H1 (cell line): ENCODE results near the gene DIPK1C. TPM values are rescaled to one million over a fixed set of nuclear protein-coding genes. Genes with fewer than 3 reads are reported as not detected.

Experiments
- CTCF ChIA-PET: fragments of 300-600 bp; sonication (Branson Sonifier 250); formaldehyde crosslinking; loops from one replicate; lab custom pipeline; 2021; ENCODE audit not compliant: partially characterized antibody; lab: Charles Lee
- POLR2A ChIA-PET: fragments of 300-600 bp; sonication (Branson Sonifier 250); formaldehyde crosslinking; loops from one replicate; lab custom pipeline; 2021; ENCODE audit warnings: inconsistent platforms; ENCODE audit not compliant: partially characterized antibody; lab: Charles Lee
- DNase-seq, 2 experiments: peaks; one replicate each; pipeline versions ENCODE4 v3.0.0 to v3.0.0-alpha.2; 2010 to 2022; ENCODE audit warnings: low spot score in 2 of 2, low read depth in 1 of 2, mixed read lengths in 1 of 2
- FAIRE-seq: peaks from 2 replicates; lab custom pipeline; 2011; peaks lifted over from hg19 to GRCh38; lab: Jason Lieb, UNC
- H2AFZ ChIP-seq: 2 replicates; pipeline ENCODE4 v1.8.1; 2012; ENCODE audit warnings: low read length, inconsistent platforms
- H2AK5ac ChIP-seq: 2 replicates; pipeline ENCODE4 v1.6.1; 2013; ENCODE audit warnings: low read depth, low read length
- H2BK120ac ChIP-seq: replicated peaks from 2 replicates; pipeline ENCODE3; 2013; ENCODE audit warnings: low read depth, low read length, inconsistent platforms
- H2BK12ac ChIP-seq: 2 replicates; pipeline ENCODE4 v1.6.1; 2013; ENCODE audit warnings: low read depth, low read length
- H2BK15ac ChIP-seq: 2 replicates; pipeline ENCODE4 v1.6.1; 2013; ENCODE audit warnings: low read length
- H2BK20ac ChIP-seq: 2 replicates; pipeline ENCODE4 v1.6.1; 2013; ENCODE audit warnings: low read length
- H2BK5ac ChIP-seq: 2 replicates; pipeline ENCODE4 v1.6.1; 2013; ENCODE audit warnings: low read depth, low read length
- H3K14ac ChIP-seq: 2 replicates; pipeline ENCODE4 v1.6.1; 2013; ENCODE audit warnings: inconsistent platforms; ENCODE audit not compliant: insufficient read length
- H3K18ac ChIP-seq: 2 replicates; pipeline ENCODE4 v1.6.1; 2013; ENCODE audit warnings: low read length; ENCODE audit errors: extremely low read depth
- H3K23ac ChIP-seq: 2 replicates; pipeline ENCODE4 v1.6.1; 2013; ENCODE audit warnings: inconsistent platforms; ENCODE audit not compliant: insufficient read length
- H3K23me2 ChIP-seq: 2 replicates; pipeline ENCODE4 v1.6.1; 2013; ENCODE audit warnings: low read depth, low read length
- H3K27ac ChIP-seq: 2 replicates; pipeline ENCODE4 v1.6.1; 2011; ENCODE audit warnings: low read depth, low read length, inconsistent platforms
- H3K27me3 ChIP-seq, 4 experiments: replicated peaks in 1 of 4; 1 replicate in 1 of 4; 2 replicates in 3 of 4; pipeline versions ENCODE4 v1.6.1 to v1.8.1; 2011 to 2013; ENCODE audit warnings: low read length in 3 of 4, mild to moderate bottlenecking in 3 of 4, inconsistent platforms in 2 of 4, mixed read lengths in 2 of 4, moderate library complexity in 1 of 4; ENCODE audit not compliant: control insufficient read depth in 3 of 4, insufficient read depth in 3 of 4; ENCODE audit errors: extremely low read depth in 1 of 4
- H3K36me3 ChIP-seq, 4 experiments: 2 replicates each; pipeline versions ENCODE4 v1.6.1 to v1.8.1; 2011 to 2013; ENCODE audit warnings: mild to moderate bottlenecking in 4 of 4, low read length in 3 of 4, moderate library complexity in 2 of 4, control low read depth in 1 of 4, inconsistent platforms in 1 of 4; ENCODE audit not compliant: insufficient read depth in 4 of 4, control insufficient read depth in 2 of 4
- H3K4ac ChIP-seq: replicated peaks from 2 replicates; pipeline ENCODE3; 2013; ENCODE audit warnings: low read length, low read depth, mixed read lengths, inconsistent platforms; ENCODE audit not compliant: insufficient read length
- H3K4me1 ChIP-seq, 4 experiments: replicated peaks in 1 of 4; 1 replicate in 1 of 4; 2 replicates in 3 of 4; pipeline versions ENCODE4 v1.6.1 to v1.8.1; 2011 to 2013; ENCODE audit warnings: low read length in 3 of 4, inconsistent platforms in 2 of 4, mixed read lengths in 1 of 4; ENCODE audit not compliant: insufficient read depth in 4 of 4, control insufficient read depth in 3 of 4
- H3K4me2 ChIP-seq, 2 experiments: 2 replicates each; pipeline versions ENCODE4 v1.6.1 to v1.8.1; 2011 to 2013; ENCODE audit warnings: low read depth in 2 of 2, low read length in 2 of 2, control low read depth in 1 of 2, inconsistent platforms in 1 of 2, mild to moderate bottlenecking in 1 of 2; ENCODE audit not compliant: insufficient read depth in 1 of 2
- H3K4me3 ChIP-seq, 4 experiments: fragments of 200-600, 300-600 bp in 1 of 4; sonication (generic), shearing (Covaris generic), sonication (Bioruptor Twin) in 1 of 4; 2 replicates each; pipeline versions ENCODE4 v1.5.1 to v1.8.1; 2011 to 2016; ENCODE audit warnings: low read length in 4 of 4, low read depth in 3 of 4, control low read depth in 2 of 4, inconsistent platforms in 2 of 4, mild to moderate bottlenecking in 2 of 4, mixed read lengths in 1 of 4, moderate library complexity in 1 of 4; ENCODE audit not compliant: insufficient read depth in 2 of 4; ENCODE audit errors: extremely low read depth in 1 of 4
- H3K56ac ChIP-seq: replicated peaks from 2 replicates; pipeline ENCODE3; 2013; ENCODE audit warnings: low read depth, mild to moderate bottlenecking, mixed read lengths, low read length, inconsistent platforms; ENCODE audit not compliant: insufficient read length
- H3K79me1 ChIP-seq: 2 replicates; pipeline ENCODE4 v1.6.1; 2013; ENCODE audit warnings: low read depth, low read length, control low read depth
- H3K79me2 ChIP-seq, 2 experiments: 2 replicates each; pipeline versions ENCODE4 v1.6.1 to v1.8.1; 2012 to 2013; ENCODE audit warnings: low read length in 2 of 2, mild to moderate bottlenecking in 2 of 2, inconsistent platforms in 1 of 2; ENCODE audit not compliant: insufficient read depth in 2 of 2, control insufficient read depth in 1 of 2
- H3K9ac ChIP-seq, 4 experiments: replicated peaks in 1 of 4; 1 replicate in 1 of 4; 2 replicates in 3 of 4; pipeline versions ENCODE4 v1.6.1 to v1.8.1; 2011 to 2013; ENCODE audit warnings: low read depth in 3 of 4, low read length in 3 of 4, control low read depth in 2 of 4, mild to moderate bottlenecking in 2 of 4, moderate library complexity in 2 of 4, inconsistent platforms in 1 of 4; ENCODE audit errors: extremely low read depth in 1 of 4
- H3K9me3 ChIP-seq, 2 experiments: 2 replicates each; pipeline versions ENCODE4 v1.6.1 to v1.8.1; 2012 to 2013; ENCODE audit warnings: mild to moderate bottlenecking in 2 of 2, moderate library complexity in 2 of 2, control low read depth in 1 of 2, inconsistent platforms in 1 of 2, low read depth in 1 of 2, low read length in 1 of 2, mixed read lengths in 1 of 2; ENCODE audit not compliant: insufficient read depth in 2 of 2
- H4K20me1 ChIP-seq, 2 experiments: replicated peaks in 1 of 2; 2 replicates each; pipeline versions ENCODE3 to v1.8.1; 2011 to 2013; ENCODE audit warnings: inconsistent platforms in 2 of 2, low read length in 2 of 2, mild to moderate bottlenecking in 1 of 2; ENCODE audit not compliant: insufficient read depth in 2 of 2, control insufficient read depth in 1 of 2
- H4K5ac ChIP-seq: 2 replicates; pipeline ENCODE4 v1.6.1; 2013; ENCODE audit warnings: low read length, low read depth, mixed read lengths, inconsistent platforms; ENCODE audit not compliant: insufficient read length
- H4K8ac ChIP-seq: 2 replicates; pipeline ENCODE4 v1.8.0; 2013; ENCODE audit warnings: mild to moderate bottlenecking, moderate library complexity, low read length, inconsistent platforms; ENCODE audit not compliant: insufficient read depth; ENCODE audit errors: extremely low read depth
- H4K91ac ChIP-seq: replicated peaks from 2 replicates; pipeline ENCODE3; 2013; ENCODE audit warnings: low read length, mixed read lengths, inconsistent platforms; ENCODE audit not compliant: insufficient read length
- ASH2L ChIP-seq: fragments of 200-600, 300-600 bp; sonication (generic); IDR thresholded peaks from one replicate; pipeline ENCODE4 v1.7.1; 2017; ENCODE audit warnings: low read length
- BACH1 ChIP-seq: IDR thresholded peaks from 2 replicates; pipeline ENCODE4 v1.6.1; 2012; ENCODE audit warnings: low read length, improper control_type of control experiment
- CBX5 ChIP-seq: fragments of 300-800, 300-1000 bp; sonication (generic); IDR thresholded peaks from 2 replicates; pipeline ENCODE4 v1.7.1; 2016; ENCODE audit warnings: antibody characterized with exemption, low read length, low read depth
- CREB1 ChIP-seq: IDR thresholded peaks from 2 replicates; pipeline ENCODE4 v1.6.1; 2012; ENCODE audit warnings: inconsistent platforms
- KDM4A ChIP-seq: IDR thresholded peaks from one replicate; pipeline ENCODE4 v1.7.1; 2012; ENCODE audit warnings: low read depth, mild to moderate bottlenecking, moderate library complexity, low read length, inconsistent platforms; ENCODE audit not compliant: severe bottlenecking
- KDM5A ChIP-seq: fragments of 200-600 bp; IDR thresholded peaks from 2 replicates; pipeline ENCODE4 v1.7.1; 2012; ENCODE audit warnings: mild to moderate bottlenecking, low read length, inconsistent platforms, mixed read lengths
- POLR2A ChIP-seq, 2 experiments: IDR thresholded peaks; 1 replicate in 1 of 2; 2 replicates in 1 of 2; pipeline ENCODE4 v1.6.1; 2011; ENCODE audit warnings: low read depth in 2 of 2, low read length in 2 of 2, mild to moderate bottlenecking in 2 of 2; ENCODE audit errors: control extremely low read depth in 1 of 2
- POLR2AphosphoS5 ChIP-seq: IDR thresholded peaks from 2 replicates; pipeline ENCODE4 v1.6.1; 2011; ENCODE audit warnings: low read depth, low read length
- RXRA ChIP-seq: IDR thresholded peaks from 2 replicates; pipeline ENCODE4 v1.6.1; 2011; ENCODE audit warnings: low read depth, mild to moderate bottlenecking, low read length, moderate library complexity; ENCODE audit not compliant: insufficient read depth
- TBP ChIP-seq: IDR thresholded peaks from 2 replicates; pipeline ENCODE4 v1.6.1; 2011; ENCODE audit warnings: low read depth, low read length, improper control_type of control experiment
- TEAD4 ChIP-seq: IDR thresholded peaks from 2 replicates; pipeline ENCODE4 v1.6.1; 2012; ENCODE audit warnings: low read depth, low read length, inconsistent platforms, mixed read lengths
- WGBS, 2 experiments: shearing (Covaris generic) in 1 of 2; methylation state at CpG; one replicate each; pipeline versions ENCODE4 v1.1.6 to v1.1.7; 2013 to 2015; ENCODE audit warnings: low lambda C conversion rate in 2 of 2, mixed read lengths in 2 of 2, inconsistent platforms in 1 of 2, low coverage in 1 of 2, missing lambda C conversion rate in 1 of 2; ENCODE audit not compliant: insufficient replicate concordance in 2 of 2, insufficient coverage in 1 of 2, insufficient read length in 1 of 2; ENCODE audit errors: extremely low coverage in 1 of 2, missing lambda C conversion rate in 1 of 2; 5-methylcytosine and 5-hydroxymethylcytosine counted together
- polyA plus RNA-seq, 7 experiments: library from polyadenylated mRNA; depleted of rRNA in 3 of 7; stranded (reverse) in 5 of 7; unstranded in 2 of 7; fragments of >200 nt in 5 of 7; fragments of 200-250 nt in 2 of 7; gene quantifications; 1 replicate in 5 of 7; 2 replicates in 1 of 7; 4 replicates in 1 of 7; pipeline versions ENCODE4 v1.2.1 to v1.2.3, GENCODE V29; 2011 to 2013; ENCODE audit warnings: missing spikeins in 2 of 7, mixed read lengths in 2 of 7
- total RNA-seq: library from RNA; stranded (reverse); fragmentation: NEBNext Ultra II Directional; extraction: Animal tissue kit (Norgen Biotek cat#: 25700); gene quantifications from 2 replicates; pipeline ENCODE4 v1.2.1, GENCODE V29; 2021

DIPK1C gene
- total and polyA plus RNA-seq, 2 of the 8 experiments (the other 6 are each of a cell fraction or from before 2014, with no cell fraction given), result 0.08 TPM; not detected in 1

GRCh38 chr18:74438091-74438490 is 19.0 kb downstream of the DIPK1C start:
- no peak overlapping the region for H3K14ac ChIP-seq
- WGBS, 2 experiments, result 90% methylated on average over 6 of the region's 6 CpGs; no CpG with 5 or more reads in 1 of the 2 experiments
- H3K36me3 ChIP-seq, result no peaks in the 10 kb centered on the region
- H2BK20ac ChIP-seq, result no peak overlapping the region
- no peak overlapping the region for H3K4me3 ChIP-seq
- no peak overlapping the region for H2BK15ac ChIP-seq
- no peak overlapping the region for H4K8ac ChIP-seq
- H3K4me2 ChIP-seq, result no peak overlapping the region
- H3K18ac ChIP-seq, result no peak overlapping the region
- H4K91ac ChIP-seq, result no peak overlapping the region
- CTCF ChIA-PET, result interaction anchor here (0.8 kb wide), 1 partner anchor 22 kb away, joined by 3 read pairs; no protein-coding TSS in a partner anchor
- no peak for DNase-seq
- H4K5ac ChIP-seq, result no peak overlapping the region
- no peak overlapping the region for H2BK12ac ChIP-seq
- H3K23me2 ChIP-seq, result no peaks in the 10 kb centered on the region; the same call in 1 of the 2 replicates
- no peak for FAIRE-seq
- no peak overlapping the region for H2BK120ac ChIP-seq
- H2AFZ ChIP-seq, result no peak overlapping the region
- H3K9me3 ChIP-seq, result no peaks in the 10 kb centered on the region
- H2AK5ac ChIP-seq, result no peak overlapping the region
- no peaks in the 10 kb centered on the region; a peak in 2 of 7 replicates for H3K4me1 ChIP-seq
- H3K9ac ChIP-seq, result no peak overlapping the region
- H3K27me3 ChIP-seq, result no peaks in the 10 kb centered on the region; a peak in 1 of 7 replicates
- H3K79me1 ChIP-seq, result no peaks in the 10 kb centered on the region
- H3K79me2 ChIP-seq, result no peaks in the 10 kb centered on the region
- H2BK5ac ChIP-seq, result no peak overlapping the region
- H3K27ac ChIP-seq, result no peak overlapping the region
- H3K56ac ChIP-seq, result no peak overlapping the region
- H3K23ac ChIP-seq, result no peak overlapping the region
- H3K4ac ChIP-seq, result no peak overlapping the region
- no peaks in the 10 kb centered on the region for H4K20me1 ChIP-seq
- POLR2A ChIA-PET, result no interaction called here
- TF ChIP-seq KDM5A (no peak), KDM4A (no peak), TBP (no peak), BACH1 (no peak), ASH2L (no peak), POLR2A (IDR thresholded peaks at IDR 0.05; ENCODE audit: control extremely low read depth in 1 of 2, low read depth in 2 of 2, low read length in 2 of 2) (no peak), POLR2AphosphoS5 (no peak), RXRA (no peak), CREB1 (no peak), CBX5 (no peak), TEAD4 (no peak)
